ENCODE results near the gene RBM15B. TPM values are rescaled to one million over a fixed set of nuclear protein-coding genes. Genes with fewer than 3 reads are reported as not detected.

Gene RBM15B
- polyA plus RNA-seq, 2 donors, result 7.9 to 16.2 TPM

DNA sequence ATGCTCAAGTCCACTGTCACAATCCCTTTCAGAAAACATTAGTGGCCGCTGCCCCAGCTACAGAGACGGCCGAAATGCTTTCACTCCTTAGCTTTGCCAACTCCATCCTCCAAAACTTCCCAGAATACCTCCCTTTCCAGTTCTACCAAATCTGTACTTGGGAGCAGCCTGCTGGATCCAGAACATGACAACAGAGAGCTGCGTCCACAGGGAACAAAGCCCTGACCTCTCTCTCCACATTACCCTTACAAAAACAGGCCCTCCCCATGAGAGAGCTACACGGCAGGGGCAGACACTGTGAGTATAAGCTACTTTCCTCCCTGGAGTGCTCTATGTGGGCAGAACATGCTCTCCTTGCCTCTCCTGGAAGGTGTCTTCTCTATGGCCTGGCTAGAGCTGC lies 6.3 kb downstream of the RBM15B start:
- Histone ChIP-seq H3K4me3 (ENCODE audit: low read depth in 1 of 2, low read length in 2 of 2) (no peak overlapping the region), H3K36me3 (ENCODE audit: control insufficient read depth in 2 of 2, insufficient read depth in 2 of 2, low read length in 1 of 2) (peaks cover 0 to 55% of the 10 kb centered on the region in 2 donors), H3K4me1 (ENCODE audit: control insufficient read depth in 2 of 2, insufficient read depth in 2 of 2, low read length in 1 of 2) (peaks cover 7 to 8% of the 10 kb centered on the region in 2 donors), H3K9me3 (ENCODE audit: control insufficient read depth in 2 of 2, insufficient read depth in 1 of 2, low read depth in 1 of 2, low read length in 1 of 2) (no peaks in the 10 kb centered on the region), H3K27ac (ENCODE audit: low read depth in 2 of 2, low read length in 1 of 2) (no peak overlapping the region), H3K27me3 (ENCODE audit: control insufficient read depth in 1 of 2, insufficient read depth in 2 of 2, low read length in 2 of 2) (no peaks in the 10 kb centered on the region)
- WGBS, 2 donors, result 59 to 67% methylated on average over 5 of the region's 5 CpGs

DNA sequence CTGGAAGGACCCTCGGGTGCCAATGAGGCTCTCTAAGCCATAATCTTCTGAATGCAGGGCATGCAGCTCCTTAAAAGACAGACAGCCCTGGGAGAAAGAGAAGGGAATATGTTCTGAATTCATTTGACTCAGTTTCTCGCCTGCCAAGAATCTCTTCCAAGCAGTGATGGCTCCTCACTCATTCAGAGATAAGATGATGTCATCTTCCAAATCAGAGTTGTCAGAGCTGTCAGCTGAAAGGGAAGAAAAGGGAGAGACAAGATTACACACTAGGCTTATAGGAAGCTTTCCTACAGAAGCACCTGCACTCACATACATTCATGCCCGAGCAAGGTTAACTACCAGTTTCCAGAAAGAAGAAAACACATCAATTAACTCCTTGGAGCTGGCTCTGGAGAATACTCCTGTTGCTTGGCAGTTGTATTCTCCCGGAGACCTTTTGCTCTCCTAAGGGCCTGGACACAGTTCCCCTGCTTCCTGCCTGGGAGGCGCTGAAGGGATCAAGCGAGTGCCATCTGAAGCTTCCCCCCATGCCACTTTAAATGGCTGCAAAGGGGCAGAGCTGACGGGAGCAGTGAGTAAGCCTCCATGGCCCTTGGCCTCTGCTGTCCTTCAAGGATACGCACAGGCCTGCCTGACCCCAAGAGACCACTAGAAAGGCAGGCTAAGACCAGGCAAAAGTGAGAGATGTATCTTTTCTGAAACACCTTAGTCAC lies 7.7 kb downstream of the RBM15B start:
- no peak overlapping the region for H3K27ac ChIP-seq (ENCODE audit: low read depth in 2 of 2, low read length in 1 of 2)
- 69 to 78% methylated on average over 8 of the region's 8 CpGs for WGBS, 2 donors
- no peaks in the 10 kb centered on the region for H3K4me1 ChIP-seq (ENCODE audit: control insufficient read depth in 2 of 2, insufficient read depth in 2 of 2, low read length in 1 of 2)
- H3K4me3 ChIP-seq (ENCODE audit: low read depth in 1 of 2, low read length in 2 of 2), result no peak overlapping the region
- H3K9me3 ChIP-seq (ENCODE audit: control insufficient read depth in 2 of 2, insufficient read depth in 1 of 2, low read depth in 1 of 2, low read length in 1 of 2), result no peaks in the 10 kb centered on the region
- H3K27me3 ChIP-seq (ENCODE audit: control insufficient read depth in 1 of 2, insufficient read depth in 2 of 2, low read length in 2 of 2), result no peaks in the 10 kb centered on the region
- peaks cover 0 to 49% of the 10 kb centered on the region in 2 donors for H3K36me3 ChIP-seq (ENCODE audit: control insufficient read depth in 2 of 2, insufficient read depth in 2 of 2, low read length in 1 of 2)

DNA sequence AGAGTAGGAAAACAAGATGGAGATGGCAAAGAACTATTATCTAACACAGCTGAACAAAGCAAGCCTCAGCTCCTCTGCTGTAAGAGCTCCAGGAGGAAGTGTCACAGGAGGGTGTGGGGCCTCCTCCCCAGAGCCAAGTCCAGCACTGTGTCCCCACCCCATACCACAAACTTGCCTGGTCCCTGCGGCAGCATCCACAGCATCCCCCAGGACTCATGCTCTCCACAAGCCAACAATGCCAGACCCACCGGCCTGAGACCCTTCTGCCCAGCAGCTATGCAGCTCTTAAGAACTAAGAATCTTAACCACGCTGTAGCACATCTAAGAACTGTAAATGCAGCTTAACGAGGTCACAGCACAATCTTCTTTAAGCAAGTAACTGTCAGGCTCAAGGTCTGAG lies 9.1 kb downstream of the RBM15B start:
- H3K9me3 ChIP-seq (ENCODE audit: control insufficient read depth in 2 of 2, insufficient read depth in 1 of 2, low read depth in 1 of 2, low read length in 1 of 2), result no peaks in the 10 kb centered on the region
- peaks cover 0 to 38% of the 10 kb centered on the region in 2 donors for H3K36me3 ChIP-seq (ENCODE audit: control insufficient read depth in 2 of 2, insufficient read depth in 2 of 2, low read length in 1 of 2)
- no peaks in the 10 kb centered on the region for H3K27me3 ChIP-seq (ENCODE audit: control insufficient read depth in 1 of 2, insufficient read depth in 2 of 2, low read length in 2 of 2)
- no peaks in the 10 kb centered on the region for H3K4me1 ChIP-seq (ENCODE audit: control insufficient read depth in 2 of 2, insufficient read depth in 2 of 2, low read length in 1 of 2)
- no peak overlapping the region for H3K27ac ChIP-seq (ENCODE audit: low read depth in 2 of 2, low read length in 1 of 2)
- no peak overlapping the region for H3K4me3 ChIP-seq (ENCODE audit: low read depth in 1 of 2, low read length in 2 of 2)
- 82 to 88% methylated on average over 4 of the region's 4 CpGs for WGBS, 2 donors

DNA sequence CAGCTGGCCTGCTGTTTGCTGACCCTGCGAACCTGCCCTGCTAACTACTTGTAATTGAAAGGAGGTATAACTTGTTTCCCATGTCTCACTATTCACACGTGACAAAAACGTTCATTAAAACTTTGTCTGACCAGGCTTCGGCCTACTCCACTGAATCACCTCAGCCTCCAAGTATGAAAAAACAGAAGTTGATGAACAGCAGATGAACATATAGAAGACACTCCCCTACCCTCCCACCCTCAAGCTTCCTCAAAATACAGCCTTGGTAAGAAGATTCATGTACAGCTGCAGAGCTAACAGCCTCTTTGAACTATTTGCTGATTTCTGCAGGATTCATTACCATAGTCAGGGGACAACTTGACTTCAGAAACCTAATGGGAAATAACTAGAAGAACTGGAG lies 10.7 kb downstream of the RBM15B start:
- no peaks in the 10 kb centered on the region for H3K27me3 ChIP-seq (ENCODE audit: control insufficient read depth in 1 of 2, insufficient read depth in 2 of 2, low read length in 2 of 2)
- no peak overlapping the region for H3K27ac ChIP-seq (ENCODE audit: low read depth in 2 of 2, low read length in 1 of 2)
- H3K4me1 ChIP-seq (ENCODE audit: control insufficient read depth in 2 of 2, insufficient read depth in 2 of 2, low read length in 1 of 2), result no peaks in the 10 kb centered on the region
- H3K9me3 ChIP-seq (ENCODE audit: control insufficient read depth in 2 of 2, insufficient read depth in 1 of 2, low read depth in 1 of 2, low read length in 1 of 2), result no peaks in the 10 kb centered on the region
- WGBS, 2 donors, result 87% methylated on average over 4 of the region's 4 CpGs
- peaks cover 0 to 23% of the 10 kb centered on the region in 2 donors for H3K36me3 ChIP-seq (ENCODE audit: control insufficient read depth in 2 of 2, insufficient read depth in 2 of 2, low read length in 1 of 2)
- no peak overlapping the region for H3K4me3 ChIP-seq (ENCODE audit: low read depth in 1 of 2, low read length in 2 of 2)

DNA sequence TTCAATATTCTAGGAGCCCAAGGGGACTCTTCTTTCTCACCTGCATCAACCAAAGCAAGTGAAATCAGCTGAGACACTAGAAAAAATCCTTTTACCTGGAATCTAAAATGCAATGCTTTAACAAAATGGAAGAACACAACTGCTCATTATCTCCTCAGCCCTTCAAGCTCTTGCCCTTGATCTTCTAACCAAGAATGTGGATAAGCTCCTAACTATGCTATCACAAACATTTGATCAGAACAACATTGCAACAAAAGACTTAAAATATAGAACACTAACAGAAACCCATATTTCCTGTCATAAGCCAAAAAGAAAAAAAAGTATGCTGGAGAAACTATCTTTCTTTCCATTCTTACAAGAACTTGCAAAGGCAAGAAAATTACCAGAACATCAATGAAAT lies 12.6 kb downstream of the RBM15B start:
- H3K4me1 ChIP-seq (ENCODE audit: control insufficient read depth in 2 of 2, insufficient read depth in 2 of 2, low read length in 1 of 2), result no peaks in the 10 kb centered on the region
- H3K27ac ChIP-seq (ENCODE audit: low read depth in 2 of 2, low read length in 1 of 2), result no peak overlapping the region
- H3K4me3 ChIP-seq (ENCODE audit: low read depth in 1 of 2, low read length in 2 of 2), result no peak overlapping the region
- peaks cover 0 to 14% of the 10 kb centered on the region in 2 donors for H3K36me3 ChIP-seq (ENCODE audit: control insufficient read depth in 2 of 2, insufficient read depth in 2 of 2, low read length in 1 of 2)
- H3K27me3 ChIP-seq (ENCODE audit: control insufficient read depth in 1 of 2, insufficient read depth in 2 of 2, low read length in 2 of 2), result no peaks in the 10 kb centered on the region
- no peaks in the 10 kb centered on the region for H3K9me3 ChIP-seq (ENCODE audit: control insufficient read depth in 2 of 2, insufficient read depth in 1 of 2, low read depth in 1 of 2, low read length in 1 of 2)

DNA sequence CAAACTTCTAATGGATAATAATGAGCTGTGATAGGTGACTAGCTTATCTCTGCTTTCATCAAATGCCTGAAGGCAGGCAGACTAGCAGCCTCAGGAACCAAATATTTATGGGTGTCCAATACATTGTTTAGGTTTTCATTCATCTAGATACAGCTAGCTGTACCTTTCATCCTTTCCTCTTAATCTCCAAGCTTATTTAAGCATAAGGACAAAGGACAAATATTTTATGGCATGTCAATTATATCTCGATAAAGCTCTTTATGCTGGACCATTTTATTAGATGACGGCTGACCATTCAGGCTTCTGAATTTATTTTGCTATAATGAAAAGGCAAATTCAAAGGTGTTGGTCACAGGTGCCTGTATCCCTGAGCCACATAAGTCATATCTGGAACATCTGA lies 16.9 kb downstream of the RBM15B start:
- H3K9me3 ChIP-seq (ENCODE audit: control insufficient read depth in 2 of 2, insufficient read depth in 1 of 2, low read depth in 1 of 2, low read length in 1 of 2), result no peaks in the 10 kb centered on the region
- H3K4me1 ChIP-seq (ENCODE audit: control insufficient read depth in 2 of 2, insufficient read depth in 2 of 2, low read length in 1 of 2), result no peaks in the 10 kb centered on the region
- H3K27me3 ChIP-seq (ENCODE audit: control insufficient read depth in 1 of 2, insufficient read depth in 2 of 2, low read length in 2 of 2), result no peaks in the 10 kb centered on the region
- no peak overlapping the region for H3K4me3 ChIP-seq (ENCODE audit: low read depth in 1 of 2, low read length in 2 of 2)
- H3K27ac ChIP-seq (ENCODE audit: low read depth in 2 of 2, low read length in 1 of 2), result no peak overlapping the region
- 80 to 89% methylated on average over 2 of the region's 2 CpGs for WGBS, 2 donors
- peaks cover 8 to 13% of the 10 kb centered on the region in 2 donors for H3K36me3 ChIP-seq (ENCODE audit: control insufficient read depth in 2 of 2, insufficient read depth in 2 of 2, low read length in 1 of 2)

DNA sequence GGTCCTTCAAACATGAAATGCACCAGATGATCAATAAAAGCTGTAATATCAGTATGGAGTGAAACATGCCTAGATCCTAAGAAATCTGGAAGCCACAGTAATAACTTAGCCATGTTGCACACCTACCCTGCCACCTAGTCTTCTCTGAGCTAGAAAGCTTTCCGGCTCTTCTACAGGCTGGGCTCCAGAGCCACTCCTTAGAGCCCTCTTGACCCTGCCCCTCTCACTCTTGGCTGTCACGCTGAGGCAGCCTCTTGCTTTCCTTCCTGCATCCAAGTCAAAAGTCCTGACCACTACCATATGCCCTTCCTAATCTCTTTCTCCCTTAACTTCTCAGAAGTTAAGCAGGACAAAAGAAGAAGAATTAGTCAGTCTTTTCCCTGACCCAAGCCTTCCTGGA lies 17.7 kb downstream of the RBM15B start:
- peaks cover 8 to 11% of the 10 kb centered on the region in 2 donors for H3K36me3 ChIP-seq (ENCODE audit: control insufficient read depth in 2 of 2, insufficient read depth in 2 of 2, low read length in 1 of 2)
- H3K27me3 ChIP-seq (ENCODE audit: control insufficient read depth in 1 of 2, insufficient read depth in 2 of 2, low read length in 2 of 2), result no peaks in the 10 kb centered on the region
- WGBS, 2 donors, result 67 to 78% methylated on average over 2 of the region's 2 CpGs
- no peaks in the 10 kb centered on the region for H3K9me3 ChIP-seq (ENCODE audit: control insufficient read depth in 2 of 2, insufficient read depth in 1 of 2, low read depth in 1 of 2, low read length in 1 of 2)
- H3K4me3 ChIP-seq (ENCODE audit: low read depth in 1 of 2, low read length in 2 of 2), result no peak overlapping the region
- no peaks in the 10 kb centered on the region for H3K4me1 ChIP-seq (ENCODE audit: control insufficient read depth in 2 of 2, insufficient read depth in 2 of 2, low read length in 1 of 2)
- H3K27ac ChIP-seq (ENCODE audit: low read depth in 2 of 2, low read length in 1 of 2), result no peak overlapping the region

DNA sequence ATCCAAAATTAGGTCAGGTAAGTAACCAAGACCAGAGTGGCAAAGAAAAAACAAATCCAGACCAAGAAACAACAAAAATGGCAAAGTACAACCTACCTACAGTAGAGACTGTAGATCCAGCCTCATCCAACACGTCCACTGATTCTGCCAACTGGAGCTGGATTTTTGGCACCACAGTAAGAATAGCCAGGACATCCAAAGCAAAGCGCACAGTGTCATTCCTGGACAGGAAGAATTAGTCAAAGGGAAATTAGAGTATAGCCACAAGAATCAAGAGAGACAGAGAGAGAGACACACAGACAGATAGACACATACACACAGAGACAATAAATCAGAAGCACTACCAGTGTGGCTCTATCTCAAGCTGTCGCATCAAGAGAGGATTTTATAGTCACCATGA lies 31.1 kb downstream of the RBM15B start:
- Histone ChIP-seq H3K27me3 (ENCODE audit: control insufficient read depth in 1 of 2, insufficient read depth in 2 of 2, low read length in 2 of 2) (no peaks in the 10 kb centered on the region), H3K4me3 (ENCODE audit: low read depth in 1 of 2, low read length in 2 of 2) (no peak overlapping the region), H3K27ac (ENCODE audit: low read depth in 2 of 2, low read length in 1 of 2) (no peak overlapping the region), H3K9me3 (ENCODE audit: control insufficient read depth in 2 of 2, insufficient read depth in 1 of 2, low read depth in 1 of 2, low read length in 1 of 2) (no peaks in the 10 kb centered on the region), H3K4me1 (ENCODE audit: control insufficient read depth in 2 of 2, insufficient read depth in 2 of 2, low read length in 1 of 2) (no peaks in the 10 kb centered on the region), H3K36me3 (ENCODE audit: control insufficient read depth in 2 of 2, insufficient read depth in 2 of 2, low read length in 1 of 2) (peaks cover 8 to 16% of the 10 kb centered on the region in 2 donors)
- 92 to 96% methylated on average over 3 of the region's 3 CpGs for WGBS, 2 donors

DNA sequence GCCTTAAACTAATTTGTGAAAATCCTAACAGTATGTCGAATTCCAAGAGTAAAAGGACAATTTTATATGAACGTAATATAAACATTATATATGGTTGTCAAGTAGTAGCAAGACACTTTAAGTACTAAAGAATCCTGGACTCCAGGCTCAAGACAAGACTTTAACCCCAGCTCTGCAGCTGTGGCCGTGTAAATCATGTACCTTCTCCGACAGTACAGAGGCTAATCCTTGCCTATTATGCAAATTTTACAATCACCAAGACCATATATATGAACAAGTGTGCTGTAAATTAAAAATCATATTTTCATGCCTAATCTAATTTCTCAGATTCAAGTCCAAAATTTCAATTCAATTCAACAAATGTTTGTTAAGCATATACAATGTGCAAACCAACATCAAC lies 35.8 kb downstream of the RBM15B start:
- no peaks in the 10 kb centered on the region for H3K9me3 ChIP-seq (ENCODE audit: control insufficient read depth in 2 of 2, insufficient read depth in 1 of 2, low read depth in 1 of 2, low read length in 1 of 2)
- no peaks in the 10 kb centered on the region for H3K4me1 ChIP-seq (ENCODE audit: control insufficient read depth in 2 of 2, insufficient read depth in 2 of 2, low read length in 1 of 2)
- no peak overlapping the region for H3K27ac ChIP-seq (ENCODE audit: low read depth in 2 of 2, low read length in 1 of 2)
- peaks cover 7 to 8% of the 10 kb centered on the region in 2 donors for H3K36me3 ChIP-seq (ENCODE audit: control insufficient read depth in 2 of 2, insufficient read depth in 2 of 2, low read length in 1 of 2)
- no peak overlapping the region for H3K4me3 ChIP-seq (ENCODE audit: low read depth in 1 of 2, low read length in 2 of 2)
- no peaks in the 10 kb centered on the region for H3K27me3 ChIP-seq (ENCODE audit: control insufficient read depth in 1 of 2, insufficient read depth in 2 of 2, low read length in 2 of 2)
- WGBS, 2 donors, result 81 to 88% methylated on average over 4 of the region's 4 CpGs

DNA sequence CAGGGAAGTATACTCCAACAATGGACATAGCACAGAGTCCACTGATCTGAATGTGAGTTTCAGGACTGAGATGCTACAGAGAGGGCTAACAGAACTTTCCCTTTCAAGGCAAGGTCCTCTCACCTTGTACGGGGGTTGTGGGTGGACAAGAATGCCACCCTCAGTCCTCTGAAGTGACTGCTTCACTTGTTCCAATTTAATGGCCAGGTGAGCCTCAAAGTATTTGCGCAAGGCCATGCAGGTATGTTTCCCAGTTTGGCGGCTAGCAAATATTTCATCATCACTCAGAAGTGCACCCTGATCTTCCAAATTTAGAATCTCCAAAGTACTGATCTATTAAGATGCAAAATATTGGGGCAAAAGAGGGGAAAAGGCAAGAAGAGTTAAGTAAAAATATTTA lies 38.1 kb downstream of the RBM15B start:
- H3K9me3 ChIP-seq (ENCODE audit: control insufficient read depth in 2 of 2, insufficient read depth in 1 of 2, low read depth in 1 of 2, low read length in 1 of 2), result no peaks in the 10 kb centered on the region
- no peaks in the 10 kb centered on the region for H3K27me3 ChIP-seq (ENCODE audit: control insufficient read depth in 1 of 2, insufficient read depth in 2 of 2, low read length in 2 of 2)
- H3K4me3 ChIP-seq (ENCODE audit: low read depth in 1 of 2, low read length in 2 of 2), result no peak overlapping the region
- H3K36me3 ChIP-seq (ENCODE audit: control insufficient read depth in 2 of 2, insufficient read depth in 2 of 2, low read length in 1 of 2), result peaks cover 7 to 8% of the 10 kb centered on the region in 2 donors
- H3K4me1 ChIP-seq (ENCODE audit: control insufficient read depth in 2 of 2, insufficient read depth in 2 of 2, low read length in 1 of 2), result no peaks in the 10 kb centered on the region
- peak overlapping the region in 1 of 2 donors; percentile 10 for H3K27ac ChIP-seq (ENCODE audit: low read depth in 2 of 2, low read length in 1 of 2)
- WGBS, 2 donors, result 95% methylated on average over 3 of the region's 3 CpGs

Data from esophagus (tissue), 2 donors.